K562 (cell line): ENCODE measurements around the gene B4GALNT2.

ENCODE experiments used
- ELK1 ChIP-seq: sonication (generic); formaldehyde crosslinking; IDR thresholded peaks from 2 replicates; pipeline ENCODE4 v1.8.1; 2022; ENCODE audit warnings: missing genetic modification reagents
- SMARCC2 ChIP-seq: fragments of 450-650 bp; IDR thresholded peaks from 2 replicates; pipeline ENCODE4 v1.6.1; 2017; ENCODE audit warnings: antibody characterized with exemption, moderate library complexity, mild to moderate bottlenecking, low read depth
- ZZZ3 ChIP-seq: fragments of 450-650 bp; IDR thresholded peaks from 2 replicates; pipeline ENCODE4 v1.6.1; 2016; ENCODE audit warnings: antibody characterized with exemption, mild to moderate bottlenecking, moderate library complexity

GRCh38 chr17:49114703-49115102, 17.9 kb upstream of the B4GALNT2 start:
- no peak for TF ChIP-seq ZZZ3
- TF ChIP-seq ELK1 (CRISPR knock-in tag), result no peak
- TF ChIP-seq SMARCC2, result no peak
